Measurements from ENCODE around the gene SBF2.

DNA sequence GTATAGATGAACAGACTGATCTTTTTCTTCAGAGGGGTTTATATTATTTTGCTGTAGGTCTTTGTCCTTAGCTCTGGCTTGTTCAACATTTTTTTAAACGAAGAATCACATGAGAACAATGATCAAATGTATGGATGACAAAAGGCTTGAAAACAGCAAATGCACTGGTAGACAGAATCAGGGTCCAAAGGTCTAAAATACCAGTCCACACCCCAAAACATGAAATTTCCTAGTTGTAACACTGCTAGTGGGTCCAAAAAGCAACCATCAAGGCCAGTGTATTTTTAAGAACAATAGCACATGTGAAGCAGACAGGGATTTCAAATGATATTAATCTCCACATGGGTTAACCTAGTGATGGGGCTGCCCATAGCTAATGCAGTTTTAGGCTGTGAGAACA, 468.1 kb downstream of the SBF2 start:
- TF ChIP-seq CTCF (IDR thresholded peaks at IDR 0.05; ENCODE audit: low read length) (no peak), EZH2 (IDR thresholded peaks at IDR 0.05; ENCODE audit: borderline replicate concordance, low read length) (no peak)

Measured in OCI-LY1 (cell line).